NCI-H2029 (cell line): ENCODE measurements around the gene ELK1.

Experiments
- DNase-seq: peaks from one replicate; lab custom pipeline; 2025; lab: John Stamatoyannopoulos, UW

The ELK1 gene

GRCh38 chrX:47644557-47645091 lies 5.7 kb downstream of the ELK1 start:
- DNase-seq: no peak

- DNase-seq: peak; percentile 12
Observed at GRCh38 chrX:47643926-47644325, 6.4 kb downstream of the ELK1 start.

- no peak for DNase-seq
Observed at GRCh38 chrX:47638816-47639215, 11.5 kb downstream of the ELK1 start.

- DNase-seq: peak; percentile 20
Observed at GRCh38 chrX:47637546-47638195, 12.7 kb downstream of the ELK1 start.

GRCh38 chrX:47634871-47635575 lies 15.3 kb downstream of the ELK1 start:
- no peak for DNase-seq

GRCh38 chrX:47633689-47634590 lies 16.4 kb downstream of the ELK1 start:
- no peak for DNase-seq

- DNase-seq: no peak
Observed at GRCh38 chrX:47632666-47633065, 17.7 kb downstream of the ELK1 start.

GRCh38 chrX:47631676-47632075 lies 18.7 kb downstream of the ELK1 start:
- DNase-seq: no peak

- no peak for DNase-seq
Observed at GRCh38 chrX:47629419-47630200, 20.8 kb downstream of the ELK1 start, which contains the start of gene CFP. Gene CFP, minus strand, starts transcription at chrX:47629930. Its CDS starts 86 bp downstream, at chrX:47629844.

GRCh38 chrX:47628982-47629381 lies 21.4 kb downstream of the ELK1 start:
- no peak for DNase-seq

- DNase-seq: no peak
Observed at GRCh38 chrX:47625365-47625764, 25.0 kb downstream of the ELK1 start.

- peak; percentile 71 for DNase-seq
Observed at GRCh38 chrX:47623540-47624027, 26.8 kb downstream of the ELK1 start.

- DNase-seq: no peak
Observed at GRCh38 chrX:47621851-47622250, 28.5 kb downstream of the ELK1 start.

- no peak for DNase-seq
Observed at GRCh38 chrX:47620303-47620685, 30.1 kb downstream of the ELK1 start.

- peak; percentile 66 for DNase-seq
Observed at GRCh38 chrX:47619486-47620302, 30.7 kb downstream of the ELK1 start, which contains the start of gene SYN1. Gene SYN1, minus strand, starts transcription at chrX:47619857. Its CDS starts 129 bp downstream, at chrX:47619728.

- no peak for DNase-seq
Observed at GRCh38 chrX:47618923-47619485, 31.4 kb downstream of the ELK1 start.

- DNase-seq: no peak
Observed at GRCh38 chrX:47614618-47615017, 35.7 kb downstream of the ELK1 start.

GRCh38 chrX:47613082-47613481 lies 37.3 kb downstream of the ELK1 start:
- DNase-seq: no peak

- DNase-seq: peak; percentile 16
Observed at GRCh38 chrX:47612418-47612817, 37.9 kb downstream of the ELK1 start.

- no peak for DNase-seq
Observed at GRCh38 chrX:47611926-47612325, 38.4 kb downstream of the ELK1 start.
